Astrocyte (in vitro differentiated cells and primary cell): Measurements from ENCODE around the gene GBA2. TPM values are rescaled to one million over a fixed set of nuclear protein-coding genes. Genes with fewer than 3 reads are reported as not detected.

Source experiments
- DNase-seq: peaks from one replicate; pipeline ENCODE4 v3.0.0-alpha.2; 2010; ENCODE audit warnings: low read depth
- FAIRE-seq: peaks from 2 replicates; lab custom pipeline; 2011; peaks lifted over from hg19 to GRCh38; lab: Jason Lieb, UNC
- H2AFZ ChIP-seq: 2 replicates; pipeline ENCODE4 v1.6.0; 2012; ENCODE audit warnings: low read depth, low read length, inconsistent platforms
- H3K27ac ChIP-seq: 2 replicates; pipeline ENCODE4 v1.5.1; 2011; ENCODE audit warnings: low read depth, low read length, inconsistent platforms
- H3K27me3 ChIP-seq: 2 replicates; pipeline ENCODE4 v1.6.0; 2011; ENCODE audit warnings: low read length, inconsistent platforms; ENCODE audit not compliant: insufficient read depth
- H3K36me3 ChIP-seq: 2 replicates; pipeline ENCODE4 v1.5.1; 2011; ENCODE audit warnings: low read length, inconsistent platforms; ENCODE audit not compliant: insufficient read depth
- H3K4me1 ChIP-seq: 2 replicates; pipeline ENCODE4 v1.5.1; 2011; ENCODE audit warnings: low read length, inconsistent platforms; ENCODE audit not compliant: insufficient read depth
- H3K4me2 ChIP-seq: 2 replicates; pipeline ENCODE4 v1.6.0; 2012; ENCODE audit warnings: low read length, inconsistent platforms
- H3K4me3 ChIP-seq: 2 replicates; pipeline ENCODE4 v1.5.1; 2011; ENCODE audit warnings: low read depth, mild to moderate bottlenecking, low read length, inconsistent platforms; ENCODE audit not compliant: insufficient read depth
- H3K79me2 ChIP-seq: 2 replicates; pipeline ENCODE4 v1.6.0; 2012; ENCODE audit warnings: mild to moderate bottlenecking, low read length, inconsistent platforms; ENCODE audit not compliant: insufficient read depth
- H3K9ac ChIP-seq: 2 replicates; pipeline ENCODE4 v1.6.0; 2012; ENCODE audit warnings: mild to moderate bottlenecking, low read length, inconsistent platforms
- H3K9me3 ChIP-seq: 2 replicates; pipeline ENCODE4 v1.5.1; 2012; ENCODE audit warnings: low read depth, mild to moderate bottlenecking, low read length, inconsistent platforms; ENCODE audit not compliant: insufficient read depth
- H4K20me1 ChIP-seq: 2 replicates; pipeline ENCODE4 v1.6.0; 2012; ENCODE audit warnings: low read length, inconsistent platforms; ENCODE audit not compliant: insufficient read depth
- H3K27ac Mint-ChIP-seq: one replicate; pipeline ENCODE4 v1.8.0; 2021; ENCODE audit warnings: mild to moderate bottlenecking, mixed read lengths; ENCODE audit not compliant: unreplicated experiment
- H3K27me3 Mint-ChIP-seq: one replicate; pipeline ENCODE4 v1.8.0; 2021; ENCODE audit warnings: low read depth, mixed read lengths; ENCODE audit not compliant: unreplicated experiment
- H3K36me3 Mint-ChIP-seq: one replicate; pipeline ENCODE4 v1.8.0; 2021; ENCODE audit warnings: low read depth, mixed read lengths; ENCODE audit not compliant: unreplicated experiment
- H3K4me1 Mint-ChIP-seq: one replicate; pipeline ENCODE4 v1.8.0; 2021; ENCODE audit warnings: low read depth, mixed read lengths; ENCODE audit not compliant: unreplicated experiment
- H3K4me3 Mint-ChIP-seq: one replicate; pipeline ENCODE4 v1.8.0; 2021; ENCODE audit warnings: mild to moderate bottlenecking, moderate library complexity, mixed read lengths; ENCODE audit not compliant: unreplicated experiment
- H3K9me3 Mint-ChIP-seq: one replicate; pipeline ENCODE4 v1.8.0; 2021; ENCODE audit warnings: mild to moderate bottlenecking, mixed read lengths; ENCODE audit not compliant: unreplicated experiment
- EZH2 ChIP-seq: IDR thresholded peaks from 2 replicates; pipeline ENCODE4 v1.6.1; 2012; ENCODE audit warnings: mild to moderate bottlenecking, low read length, inconsistent platforms; ENCODE audit not compliant: insufficient read depth
- total RNA-seq: library from RNA; stranded (reverse); gene quantifications from 2 replicates; pipeline ENCODE4 v1.2.1, GENCODE V29; 2021
- TF ChIP-seq, protein P1 (sequence below): IDR thresholded peaks from 2 replicates; pipeline ENCODE4 v1.5.1; 2011; ENCODE audit warnings: low read depth, mild to moderate bottlenecking, inconsistent platforms, low read length, moderate library complexity; ENCODE audit not compliant: insufficient read depth

GBA2 gene
- total RNA-seq, 1 donor from 2014 or later = 42.5 TPM

DNA sequence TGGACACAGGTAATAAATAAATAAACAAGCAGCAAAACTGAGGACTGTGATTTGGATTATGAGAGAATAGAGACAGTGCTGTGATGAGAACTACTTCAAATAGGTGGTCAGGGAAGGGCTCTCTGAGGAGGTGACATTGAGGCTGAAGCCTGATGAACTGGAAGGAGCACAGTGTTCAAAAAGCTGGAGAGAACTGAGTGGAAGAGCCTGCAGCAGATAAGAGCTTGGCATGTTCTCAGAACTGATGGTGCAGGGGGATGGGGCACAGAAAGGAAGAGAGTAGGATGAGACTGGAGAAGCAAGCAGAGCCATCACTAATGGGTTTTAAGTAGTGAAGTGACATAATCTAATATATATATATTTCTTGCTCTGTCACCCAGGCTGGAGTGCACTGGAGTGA, 48.1 kb downstream of the GBA2 start:
- no peaks in the 10 kb centered on the region for H3K27me3 Mint-ChIP-seq
- Histone ChIP-seq H3K9me3 (no peaks in the 10 kb centered on the region), H3K27me3 (no peaks in the 10 kb centered on the region), H3K36me3 (peaks cover 96% of the 10 kb centered on the region), H3K4me2 (no peak overlapping the region), H4K20me1 (peaks cover 92% of the 10 kb centered on the region), H2AFZ (no peak overlapping the region), H3K9ac (no peak overlapping the region), H3K4me1 (peaks cover 4% of the 10 kb centered on the region), H3K79me2 (peaks cover 42% of the 10 kb centered on the region), H3K27ac (no peak overlapping the region), H3K4me3 (no peak overlapping the region)
- H3K9me3 Mint-ChIP-seq = no peaks in the 10 kb centered on the region
- H3K4me3 Mint-ChIP-seq = no peak overlapping the region
- FAIRE-seq (no peak), DNase-seq (no peak)
- peaks cover 37% of the 10 kb centered on the region for H3K36me3 Mint-ChIP-seq
- H3K27ac Mint-ChIP-seq = no peak overlapping the region
- H3K4me1 Mint-ChIP-seq = peaks cover 2% of the 10 kb centered on the region
- TF ChIP-seq EZH2 = no peak
- TF ChIP-seq, protein P1, sequence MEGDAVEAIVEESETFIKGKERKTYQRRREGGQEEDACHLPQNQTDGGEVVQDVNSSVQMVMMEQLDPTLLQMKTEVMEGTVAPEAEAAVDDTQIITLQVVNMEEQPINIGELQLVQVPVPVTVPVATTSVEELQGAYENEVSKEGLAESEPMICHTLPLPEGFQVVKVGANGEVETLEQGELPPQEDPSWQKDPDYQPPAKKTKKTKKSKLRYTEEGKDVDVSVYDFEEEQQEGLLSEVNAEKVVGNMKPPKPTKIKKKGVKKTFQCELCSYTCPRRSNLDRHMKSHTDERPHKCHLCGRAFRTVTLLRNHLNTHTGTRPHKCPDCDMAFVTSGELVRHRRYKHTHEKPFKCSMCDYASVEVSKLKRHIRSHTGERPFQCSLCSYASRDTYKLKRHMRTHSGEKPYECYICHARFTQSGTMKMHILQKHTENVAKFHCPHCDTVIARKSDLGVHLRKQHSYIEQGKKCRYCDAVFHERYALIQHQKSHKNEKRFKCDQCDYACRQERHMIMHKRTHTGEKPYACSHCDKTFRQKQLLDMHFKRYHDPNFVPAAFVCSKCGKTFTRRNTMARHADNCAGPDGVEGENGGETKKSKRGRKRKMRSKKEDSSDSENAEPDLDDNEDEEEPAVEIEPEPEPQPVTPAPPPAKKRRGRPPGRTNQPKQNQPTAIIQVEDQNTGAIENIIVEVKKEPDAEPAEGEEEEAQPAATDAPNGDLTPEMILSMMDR = no peak

DNA sequence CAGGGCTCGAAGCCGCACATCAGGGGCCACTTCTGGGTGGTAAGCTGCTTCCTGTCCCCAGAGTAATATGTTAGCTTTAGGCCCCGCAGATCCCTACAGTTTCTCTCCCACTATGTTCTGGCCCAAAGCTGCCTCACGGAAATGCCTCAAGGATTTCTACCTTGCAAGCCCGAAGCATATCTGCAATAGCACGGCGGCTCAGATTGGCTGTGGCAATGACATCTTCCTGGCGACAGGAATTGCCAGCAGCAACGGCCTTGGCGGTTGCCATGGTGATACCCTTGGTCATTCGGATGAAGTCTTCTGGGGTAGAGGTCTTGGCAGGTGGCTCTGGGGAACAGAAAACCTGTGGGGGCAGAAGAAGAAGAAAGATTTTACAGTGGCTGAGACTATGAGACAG, 49.0 kb downstream of the GBA2 start:
- H3K4me3 Mint-ChIP-seq = no peak overlapping the region
- H3K9me3 ChIP-seq = no peaks in the 10 kb centered on the region
- no peak for TF ChIP-seq EZH2
- TF ChIP-seq, protein P1 = no peak
- H3K27me3 Mint-ChIP-seq = no peaks in the 10 kb centered on the region
- peaks cover 39% of the 10 kb centered on the region for H3K36me3 Mint-ChIP-seq
- peaks cover 88% of the 10 kb centered on the region for H4K20me1 ChIP-seq
- H3K27ac Mint-ChIP-seq = no peak overlapping the region
- no peaks in the 10 kb centered on the region for H3K27me3 ChIP-seq
- H3K9me3 Mint-ChIP-seq = no peaks in the 10 kb centered on the region
- H3K4me2 ChIP-seq = no peak overlapping the region
- peaks cover 2% of the 10 kb centered on the region for H3K4me1 Mint-ChIP-seq
- H3K36me3 ChIP-seq = peaks cover 91% of the 10 kb centered on the region
- no peak overlapping the region for H3K4me3 ChIP-seq
- H3K9ac ChIP-seq = no peak overlapping the region
- peaks cover 10% of the 10 kb centered on the region for H3K4me1 ChIP-seq
- H2AFZ ChIP-seq = no peak overlapping the region
- H3K79me2 ChIP-seq = peaks cover 36% of the 10 kb centered on the region
- no peak overlapping the region for H3K27ac ChIP-seq
- DNase-seq = no peak
- FAIRE-seq = no peak

DNA sequence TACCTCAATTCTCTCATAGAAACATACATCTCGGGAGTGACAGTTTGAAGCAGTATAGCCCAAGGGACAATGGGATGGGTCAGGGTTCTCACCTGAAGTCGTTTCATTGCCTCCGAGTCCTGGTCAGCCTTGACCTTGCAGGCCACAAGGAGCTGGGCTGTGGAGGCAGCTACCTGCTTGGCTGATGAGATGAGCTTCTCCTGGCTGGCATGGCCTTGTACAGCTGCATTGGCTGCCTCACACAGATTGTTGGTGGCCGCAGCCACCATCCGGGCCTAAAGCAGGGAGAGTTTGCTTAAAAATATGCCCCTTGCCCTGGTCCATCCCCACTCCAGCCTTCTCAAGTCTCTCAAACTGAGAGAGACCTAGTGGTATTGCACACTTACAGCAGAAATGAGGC, 50.8 kb downstream of the GBA2 start:
- no peak overlapping the region for H3K27ac Mint-ChIP-seq

More for the DNA sequence above, 50.8 kb downstream of the GBA2 start:
- Mint-ChIP-seq H3K4me3 (no peak overlapping the region), H3K4me1 (peaks cover 2% of the 10 kb centered on the region), H3K36me3 (peaks cover 27% of the 10 kb centered on the region), H3K27me3 (no peaks in the 10 kb centered on the region), H3K9me3 (no peaks in the 10 kb centered on the region)
- Histone ChIP-seq H4K20me1 (peaks cover 71% of the 10 kb centered on the region), H2AFZ (no peak overlapping the region), H3K4me3 (no peak overlapping the region), H3K36me3 (peaks cover 73% of the 10 kb centered on the region), H3K4me2 (no peak overlapping the region), H3K27ac (no peak overlapping the region), H3K4me1 (peaks cover 13% of the 10 kb centered on the region), H3K9ac (no peak overlapping the region), H3K79me2 (peaks cover 23% of the 10 kb centered on the region), H3K9me3 (no peaks in the 10 kb centered on the region), H3K27me3 (no peaks in the 10 kb centered on the region)
- no peak for TF ChIP-seq EZH2
- TF ChIP-seq, protein P1 = no peak
- DNase-seq (no peak), FAIRE-seq (no peak)
